Esophagus squamous epithelium (tissue), 5 donors: ENCODE results near the gene HMGXB3. TPM values are rescaled to one million over a fixed set of nuclear protein-coding genes. Genes with fewer than 3 reads are reported as not detected.

ENCODE experiments used
- DNase-seq: peaks from one replicate; lab custom pipeline; 2025; lab: John Stamatoyannopoulos, UW
- H3K27ac ChIP-seq, 4 donors: fragments of 200-600 bp; sonication (generic); one replicate each; pipeline ENCODE4 v1.5.1; 2016 to 2019; ENCODE audit warnings: mild to moderate bottlenecking in 1 of 4
- H3K27me3 ChIP-seq, 4 donors: fragments of 200-600 bp; sonication (generic); 1 replicate in 3 of 4; 2 replicates in 1 of 4; pipeline versions ENCODE4 v1.5.1 to v1.6.0; 2017 to 2021; ENCODE audit warnings: antibody characterized with exemption in 1 of 4
- H3K36me3 ChIP-seq, 3 donors: fragments of 200-600 bp; sonication (generic); one replicate each; pipeline ENCODE4 v1.5.1; 2016 to 2019
- H3K4me1 ChIP-seq, 3 donors: fragments of 200-600 bp; sonication (generic); one replicate each; pipeline ENCODE4 v1.5.1; 2017 to 2019
- H3K4me3 ChIP-seq, 4 donors: fragments of 200-600 bp; sonication (generic); 1 replicate in 3 of 4; 2 replicates in 1 of 4; pipeline ENCODE4 v1.5.1; 2016 to 2019; ENCODE audit warnings: mild to moderate bottlenecking in 2 of 4, moderate library complexity in 1 of 4
- H3K9me3 ChIP-seq, 3 donors: fragments of 200-600 bp; sonication (generic); one replicate each; pipeline ENCODE4 v1.5.1; 2016 to 2019
- CTCF ChIP-seq, 6 experiments: fragments of 450-650 bp in 4 of 6; fragments of 200-600 bp in 2 of 6; sonication (generic) in 2 of 6; IDR thresholded peaks; one replicate each; pipeline ENCODE4 v1.5.1; 2016 to 2019; ENCODE audit warnings: antibody characterized with exemption in 6 of 6, mild to moderate bottlenecking in 4 of 6, moderate library complexity in 4 of 6
- POLR2A ChIP-seq, 4 donors: fragments of 450-650 bp; IDR thresholded peaks; one replicate each; pipeline ENCODE4 v1.6.1; 2017; ENCODE audit warnings: antibody characterized with exemption in 4 of 4, mild to moderate bottlenecking in 4 of 4, moderate library complexity in 3 of 4
- WGBS, 2 donors: methylation state at CpG; one replicate each; pipeline ENCODE4 v1.1.5; 2018; 5-methylcytosine and 5-hydroxymethylcytosine counted together
- intact Hi-C: fragments of 100-400 bp; cut with DNase I; formaldehyde crosslinking; loops from one replicate; pipeline ENCODE4 v1.15.0; 2022
- total RNA-seq, 4 donors: library from RNA; depleted of rRNA; stranded (reverse); fragments of >200 nt; gene quantifications; one replicate each; pipeline ENCODE4 v1.1.0, GENCODE V29; 2016
- donor health status: DM: yes; HTN: yes; CAD: no.

Gene HMGXB3
- total RNA-seq, result 10 to 100 TPM; 12.4 to 26.3 (median 20.5) TPM

GRCh38 chr5:150000256-150000989 lies at the start of gene HMGXB3, which contains the start of gene TIGD6:
Gene HMGXB3 (plus strand): TSS chr5:150000739. CDS start chr5:150004853, 4,114 bp downstream.
Gene TIGD6 (minus strand): TSS chr5:150000654. CDS start chr5:149996348, 4,306 bp downstream.
- Histone ChIP-seq H3K9me3 (no peaks in the 10 kb centered on the region), H3K27me3 (no peaks in the 10 kb centered on the region), H3K27ac (peak within 1 kb of the TSS; percentile 90 to 97 (median 95)), H3K36me3 (peaks cover 3 to 23% (median 4%) of the 10 kb centered on the region in 3 donors), H3K4me3 (peak within 1 kb of the TSS; percentile 68 to 93 (median 88)), H3K4me1 (peaks cover 18 to 56% (median 25%) of the 10 kb centered on the region in 3 donors)
- intact Hi-C loops, result no loop called here
- WGBS, 2 donors, result 0% methylated on average over 7 to 12 of the region's 72 CpGs
- DNase-seq, result peak; percentile 65
- TF ChIP-seq POLR2A (IDR thresholded peaks at IDR 0.05) (peak in 3 of 4 donors; percentile 73 to 78 (median 76)), CTCF (IDR thresholded peaks at IDR 0.05) (peak in 1 of 6 experiments; percentile 7)

GRCh38 chr5:149951138-149951749 lies 49.3 kb upstream of the HMGXB3 start:
- intact Hi-C loops, result no loop called here
- Histone ChIP-seq H3K9me3 (no peaks in the 10 kb centered on the region), H3K27me3 (no peaks in the 10 kb centered on the region), H3K4me3 (no peak overlapping the region), H3K27ac (peak overlapping the region in 2 of 4 donors; percentile 54 to 65), H3K36me3 (no peaks in the 10 kb centered on the region), H3K4me1 (peaks cover 0 to 39% (median 3%) of the 10 kb centered on the region in 3 donors)
- TF ChIP-seq POLR2A (IDR thresholded peaks at IDR 0.05), result no peak
- TF ChIP-seq CTCF (IDR thresholded peaks at IDR 0.05), result no peak
- 76 to 77% methylated on average over 6 of the region's 6 CpGs for WGBS, 2 donors
- DNase-seq, result no peak

- Histone ChIP-seq H3K27me3 (no peaks in the 10 kb centered on the region), H3K27ac (no peak overlapping the region), H3K4me3 (no peak overlapping the region), H3K4me1 (peaks cover 0 to 30% (median 3%) of the 10 kb centered on the region in 3 donors), H3K36me3 (no peaks in the 10 kb centered on the region), H3K9me3 (no peaks in the 10 kb centered on the region)
- intact Hi-C loops, result no loop called here
- 77 to 78% methylated on average over 7 of the region's 9 CpGs for WGBS, 2 donors
- TF ChIP-seq POLR2A (IDR thresholded peaks at IDR 0.05) (no peak), CTCF (IDR thresholded peaks at IDR 0.05) (no peak)
- no peak for DNase-seq
Measured at GRCh38 chr5:149953436-149954121, 47.0 kb upstream of the HMGXB3 start.

- WGBS, 2 donors, result 84 to 85% methylated on average over 6 of the region's 6 CpGs
- no peak for TF ChIP-seq CTCF (IDR thresholded peaks at IDR 0.05)
- no peak for TF ChIP-seq POLR2A (IDR thresholded peaks at IDR 0.05)
- Histone ChIP-seq H3K27ac (no peak overlapping the region), H3K4me1 (peaks cover 6 to 28% (median 7%) of the 10 kb centered on the region in 3 donors), H3K36me3 (no peaks in the 10 kb centered on the region), H3K4me3 (no peak overlapping the region), H3K27me3 (no peaks in the 10 kb centered on the region), H3K9me3 (no peaks in the 10 kb centered on the region)
- no peak for DNase-seq
- intact Hi-C loops, result no loop called here
Measured at GRCh38 chr5:149954798-149955197, 45.7 kb upstream of the HMGXB3 start.
